Naive thymus-derived CD8-positive, alpha-beta T cell (primary cell): ENCODE measurements around the gene DEK. TPM values are rescaled to one million over a fixed set of nuclear protein-coding genes. Genes with fewer than 3 reads are reported as not detected.
"Not testable (repeated sequence)": the region's sequence is repeated elsewhere in the genome, so short reads cannot be mapped to it uniquely, and the experiment has no call there.

ENCODE experiments used
- ATAC-seq, 2 donors: fragments of 150-1000 bp; cut with Tn5 transposase in 1 of 2; sonication (Bioruptor Pico), chemical (Tn5 transposase) in 1 of 2; 1 replicate in 1 of 2; 2 replicates in 1 of 2; pipeline ENCODE4 v1.10.0; 2021; ENCODE audit warnings: mild to moderate bottlenecking in 2 of 2, moderate library complexity in 2 of 2
- POLR2A ChIA-PET: fragments of 350-600 bp; sonication (Branson Sonifier 250); formaldehyde crosslinking; loops from one replicate; lab custom pipeline; 2021; ENCODE audit warnings: antibody characterized with exemption; lab: Charles Lee
- DNase-seq, 10 donors: peaks; one replicate each; pipeline versions ENCODE4 v3.0.0 to v3.0.0-alpha.2; 2020 to 2022
- H3K27ac Mint-ChIP-seq, 10 donors: one replicate each; pipeline ENCODE4 v1.8.0; 2020 to 2022; ENCODE audit warnings: mild to moderate bottlenecking in 10 of 10, mixed read lengths in 10 of 10, moderate library complexity in 4 of 10, inconsistent platforms in 1 of 10
- H3K27me3 Mint-ChIP-seq, 5 donors: one replicate each; pipeline ENCODE4 v1.8.0; 2021 to 2022; ENCODE audit warnings: mixed read lengths in 5 of 5
- H3K36me3 Mint-ChIP-seq, 3 donors: one replicate each; pipeline ENCODE4 v1.8.0; 2020 to 2022; ENCODE audit warnings: mixed read lengths in 3 of 3, mild to moderate bottlenecking in 2 of 3, inconsistent platforms in 1 of 3
- H3K4me1 Mint-ChIP-seq, 4 donors: one replicate each; pipeline ENCODE4 v1.8.0; 2021 to 2022; ENCODE audit warnings: mixed read lengths in 4 of 4
- H3K4me3 Mint-ChIP-seq, 10 donors: one replicate each; pipeline ENCODE4 v1.8.0; 2020 to 2022; ENCODE audit warnings: mild to moderate bottlenecking in 10 of 10, mixed read lengths in 10 of 10, moderate library complexity in 6 of 10, inconsistent platforms in 1 of 10
- H3K9me3 Mint-ChIP-seq, 9 donors: one replicate each; pipeline ENCODE4 v1.8.0; 2020 to 2022; ENCODE audit warnings: mixed read lengths in 9 of 9, mild to moderate bottlenecking in 3 of 9, inconsistent platforms in 1 of 9, moderate library complexity in 1 of 9
- polyA plus RNA-seq, 3 donors: library from polyadenylated mRNA; unstranded; fragments of 300-500 nt; fragmentation: Illumina TruSeq; gene quantifications; one replicate each; pipeline ENCODE4 v1.2.3, GENCODE V29; 2021
- total RNA-seq, 8 experiments: library from RNA in 2 of 8; stranded (reverse) in 2 of 8; gene quantifications; one replicate each; pipeline ENCODE4 v1.2.3 and lab custom pipeline; 2021 to 2026

DEK gene
- total and polyA plus RNA-seq, 5 experiments from 2014 or later, result 44.4 to 103 (median 55.8) TPM

GRCh38 chr6:18209539-18210197 lies 54.7 kb downstream of the DEK start:
- POLR2A ChIA-PET, result no interaction called here
- ATAC-seq (no peak), DNase-seq (no peak)
- H3K27ac Mint-ChIP-seq, result no peak overlapping the region
- no peaks in the 10 kb centered on the region for H3K9me3 Mint-ChIP-seq
- H3K36me3 Mint-ChIP-seq, result peaks cover 4 to 77% (median 25%) of the 10 kb centered on the region in 3 donors
- no peak overlapping the region for H3K4me3 Mint-ChIP-seq
- H3K27me3 Mint-ChIP-seq, result no peaks in the 10 kb centered on the region
- H3K4me1 Mint-ChIP-seq, result peaks cover 0 to 5% (median under 1%) of the 10 kb centered on the region in 4 donors

GRCh38 chr6:18208778-18209177 lies 55.6 kb downstream of the DEK start:
- H3K27me3 Mint-ChIP-seq, H3K9me3 Mint-ChIP-seq, H3K27ac Mint-ChIP-seq, ATAC-seq, H3K4me3 Mint-ChIP-seq, DNase-seq, POLR2A ChIA-PET, H3K4me1 Mint-ChIP-seq: not testable (repeated sequence)
- peaks cover 4 to 77% (median 25%) of the 10 kb centered on the region in 3 donors for H3K36me3 Mint-ChIP-seq

GRCh38 chr6:18207949-18208348 lies 56.4 kb downstream of the DEK start:
- Mint-ChIP-seq H3K36me3 (peaks cover 4 to 71% (median 23%) of the 10 kb centered on the region in 3 donors), H3K4me1 (peaks cover 0 to 4% (median under 1%) of the 10 kb centered on the region in 4 donors), H3K27me3 (no peaks in the 10 kb centered on the region), H3K27ac (no peak overlapping the region), H3K9me3 (no peaks in the 10 kb centered on the region), H3K4me3 (no peak overlapping the region)
- ATAC-seq (no peak), DNase-seq (no peak)
- POLR2A ChIA-PET, result no interaction called here

GRCh38 chr6:18207438-18207837 lies 56.9 kb downstream of the DEK start:
- H3K9me3 Mint-ChIP-seq, result no peaks in the 10 kb centered on the region
- POLR2A ChIA-PET, result no interaction called here
- no peaks in the 10 kb centered on the region for H3K27me3 Mint-ChIP-seq
- no peak overlapping the region for H3K4me3 Mint-ChIP-seq
- DNase-seq (no peak), ATAC-seq (no peak)
- H3K27ac Mint-ChIP-seq, result no peak overlapping the region
- H3K36me3 Mint-ChIP-seq, result peaks cover 4 to 70% (median 24%) of the 10 kb centered on the region in 3 donors
- H3K4me1 Mint-ChIP-seq, result peaks cover 0 to 4% (median under 1%) of the 10 kb centered on the region in 4 donors

- Mint-ChIP-seq H3K27ac (no peak overlapping the region), H3K4me3 (no peak overlapping the region), H3K27me3 (no peaks in the 10 kb centered on the region), H3K36me3 (peaks cover 3 to 74% (median 26%) of the 10 kb centered on the region in 3 donors), H3K4me1 (peaks cover 0 to 4% (median under 1%) of the 10 kb centered on the region in 4 donors), H3K9me3 (no peaks in the 10 kb centered on the region)
- DNase-seq (no peak), ATAC-seq (no peak)
- POLR2A ChIA-PET, result no interaction called here
Observed at GRCh38 chr6:18206591-18206990, 57.7 kb downstream of the DEK start.

- no peak for DNase-seq
- H3K36me3 Mint-ChIP-seq, result peaks cover 0 to 77% (median 37%) of the 10 kb centered on the region in 3 donors
- no peak for ATAC-seq
- no peak overlapping the region for H3K4me3 Mint-ChIP-seq
- H3K9me3 Mint-ChIP-seq, result no peaks in the 10 kb centered on the region
- peak overlapping the region in 1 of 10 donors; percentile 45 for H3K27ac Mint-ChIP-seq
- POLR2A ChIA-PET, result interaction anchor here (0.6 kb wide), 1 partner anchor 21 kb away, joined by 3 read pairs; no protein-coding TSS in a partner anchor
- H3K27me3 Mint-ChIP-seq, result no peaks in the 10 kb centered on the region
- peaks cover 0 to 2% (median 0%) of the 10 kb centered on the region in 4 donors for H3K4me1 Mint-ChIP-seq
Observed at GRCh38 chr6:18204691-18205090, 59.6 kb downstream of the DEK start.

GRCh38 chr6:18203786-18204185 lies 60.5 kb downstream of the DEK start:
- H3K4me1 Mint-ChIP-seq, result peaks cover 0 to 2% (median 0%) of the 10 kb centered on the region in 4 donors
- no peak for DNase-seq
- POLR2A ChIA-PET, result no interaction called here
- H3K27ac Mint-ChIP-seq, result no peak overlapping the region
- H3K4me3 Mint-ChIP-seq, result no peak overlapping the region
- H3K36me3 Mint-ChIP-seq, result peaks cover 0 to 76% (median 40%) of the 10 kb centered on the region in 3 donors
- H3K27me3 Mint-ChIP-seq, result no peaks in the 10 kb centered on the region
- no peak for ATAC-seq
- H3K9me3 Mint-ChIP-seq, result no peaks in the 10 kb centered on the region

- Mint-ChIP-seq H3K36me3 (peaks cover 0 to 64% (median 36%) of the 10 kb centered on the region in 3 donors), H3K4me3 (no peak overlapping the region), H3K27me3 (no peaks in the 10 kb centered on the region), H3K9me3 (no peaks in the 10 kb centered on the region), H3K27ac (no peak overlapping the region), H3K4me1 (peaks cover 0 to under 1% (median 0%) of the 10 kb centered on the region in 4 donors)
- POLR2A ChIA-PET, result no interaction called here
- ATAC-seq (no peak), DNase-seq (no peak)
Observed at GRCh38 chr6:18192026-18192425, 72.3 kb downstream of the DEK start.

- ATAC-seq (no peak), DNase-seq (no peak)
- POLR2A ChIA-PET, result no interaction called here
- no peaks in the 10 kb centered on the region for H3K9me3 Mint-ChIP-seq
- no peaks in the 10 kb centered on the region for H3K27me3 Mint-ChIP-seq
- no peak overlapping the region for H3K27ac Mint-ChIP-seq
- peaks cover 0 to 14% (median 1%) of the 10 kb centered on the region in 4 donors for H3K4me1 Mint-ChIP-seq
- peaks cover 0 to 67% (median 49%) of the 10 kb centered on the region in 3 donors for H3K36me3 Mint-ChIP-seq
- no peak overlapping the region for H3K4me3 Mint-ChIP-seq
Observed at GRCh38 chr6:18189196-18189595, 75.1 kb downstream of the DEK start.

GRCh38 chr6:18187701-18188100 lies 76.6 kb downstream of the DEK start:
- H3K27me3 Mint-ChIP-seq, result no peaks in the 10 kb centered on the region

GRCh38 chr6:18186540-18187250 lies 77.6 kb downstream of the DEK start:
- Mint-ChIP-seq H3K27me3 (no peaks in the 10 kb centered on the region), H3K4me1 (peaks cover 0 to 14% (median 1%) of the 10 kb centered on the region in 4 donors), H3K9me3 (no peaks in the 10 kb centered on the region), H3K27ac (no peak overlapping the region), H3K4me3 (no peak overlapping the region), H3K36me3 (peaks cover 9 to 76% (median 50%) of the 10 kb centered on the region in 3 donors)
- POLR2A ChIA-PET, result no interaction called here
- ATAC-seq (no peak), DNase-seq (no peak)

More at GRCh38 chr6:18187701-18188100, 76.6 kb downstream of the DEK start:
- Mint-ChIP-seq H3K4me1 (peaks cover 0 to 14% (median 1%) of the 10 kb centered on the region in 4 donors), H3K9me3 (no peaks in the 10 kb centered on the region), H3K36me3 (peaks cover 6 to 72% (median 56%) of the 10 kb centered on the region in 3 donors), H3K4me3 (no peak overlapping the region), H3K27ac (no peak overlapping the region)
- DNase-seq, result no peak
- ATAC-seq, result no peak
- POLR2A ChIA-PET, result no interaction called here

- Mint-ChIP-seq H3K4me1 (peaks cover 0 to 15% (median 1%) of the 10 kb centered on the region in 4 donors), H3K27ac (no peak overlapping the region), H3K9me3 (no peaks in the 10 kb centered on the region), H3K27me3 (no peaks in the 10 kb centered on the region), H3K4me3 (no peak overlapping the region), H3K36me3 (peaks cover 12 to 76% (median 45%) of the 10 kb centered on the region in 3 donors)
- no peak for DNase-seq
- POLR2A ChIA-PET, result no interaction called here
- ATAC-seq, result no peak
Observed at GRCh38 chr6:18186033-18186432, 78.3 kb downstream of the DEK start.

- ATAC-seq, result no peak
- H3K27ac Mint-ChIP-seq, result no peak overlapping the region
- no peak for DNase-seq
- H3K4me1 Mint-ChIP-seq, result peaks cover 0 to 19% (median 1%) of the 10 kb centered on the region in 4 donors
- POLR2A ChIA-PET, result no interaction called here
- no peak overlapping the region for H3K4me3 Mint-ChIP-seq
- H3K36me3 Mint-ChIP-seq, result peaks cover 12 to 77% (median 47%) of the 10 kb centered on the region in 3 donors
- H3K9me3 Mint-ChIP-seq, result no peaks in the 10 kb centered on the region
- no peaks in the 10 kb centered on the region for H3K27me3 Mint-ChIP-seq
Observed at GRCh38 chr6:18185624-18186023, 78.7 kb downstream of the DEK start.
